NCI-H226 (cell line): ENCODE measurements around the gene BDKRB2.

Experiments
- DNase-seq: peaks from one replicate; pipeline ENCODE4 v3.0.0-alpha.2; 2015

The BDKRB2 gene

GRCh38 chr14:96198430-96199130 lies 6.1 kb upstream of the BDKRB2 start:
- DNase-seq: no peak

- DNase-seq: no peak
Measured at GRCh38 chr14:96201157-96201556, 3.5 kb upstream of the BDKRB2 start.

GRCh38 chr14:96201965-96202364 lies 2.7 kb upstream of the BDKRB2 start:
- no peak for DNase-seq

DNA sequence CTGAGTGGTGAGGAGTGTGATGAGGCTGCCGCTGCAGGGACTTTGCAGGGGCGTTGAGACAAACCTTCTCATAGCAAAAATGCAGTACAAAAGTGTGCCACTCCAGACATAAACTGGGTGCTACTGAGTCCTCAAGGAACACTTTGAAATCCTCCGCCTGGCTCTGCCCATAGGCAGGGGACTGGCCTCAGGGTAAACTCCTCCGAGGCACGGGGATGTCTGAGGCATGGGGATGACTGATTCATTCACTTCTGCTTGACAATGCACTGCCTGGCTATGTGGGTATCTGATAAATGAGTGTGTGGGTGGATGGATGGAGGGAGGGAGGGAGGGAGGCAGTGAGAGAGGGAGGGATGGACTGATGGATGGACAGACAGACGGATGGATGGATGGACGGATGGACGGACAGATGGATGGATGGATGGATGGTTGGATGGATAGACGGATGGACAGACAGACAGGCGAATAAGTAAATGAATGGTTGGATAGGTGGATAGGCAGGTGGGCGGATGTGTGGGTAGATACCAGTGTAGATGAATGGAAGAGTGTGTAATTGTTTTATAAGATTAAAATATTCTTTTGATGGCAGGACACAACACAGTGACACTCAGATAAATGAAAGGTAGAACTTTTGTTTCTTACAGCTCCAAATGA lies 2.1 kb upstream of the BDKRB2 start:
- DNase-seq: peak; percentile 45

DNA sequence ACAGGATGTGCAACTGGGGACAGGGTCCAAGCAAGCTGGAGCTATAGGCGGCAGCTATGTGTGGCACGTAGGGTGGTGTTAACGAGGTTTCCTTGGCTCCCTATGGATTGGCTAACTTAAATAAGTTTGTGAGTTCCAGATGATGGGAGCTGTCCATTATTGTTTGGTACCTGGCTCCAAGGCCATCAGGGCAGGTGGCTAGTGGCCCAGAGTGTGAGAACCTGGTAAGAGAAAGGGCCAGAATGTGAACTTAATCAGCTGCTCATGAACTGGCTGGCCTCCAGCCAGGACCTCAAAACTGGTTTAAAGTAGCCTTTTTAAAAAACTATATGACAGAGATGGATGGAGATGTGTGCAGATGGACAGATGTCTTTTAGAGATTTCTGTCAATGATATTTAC lies 1.5 kb upstream of the BDKRB2 start:
- no peak for DNase-seq

DNA sequence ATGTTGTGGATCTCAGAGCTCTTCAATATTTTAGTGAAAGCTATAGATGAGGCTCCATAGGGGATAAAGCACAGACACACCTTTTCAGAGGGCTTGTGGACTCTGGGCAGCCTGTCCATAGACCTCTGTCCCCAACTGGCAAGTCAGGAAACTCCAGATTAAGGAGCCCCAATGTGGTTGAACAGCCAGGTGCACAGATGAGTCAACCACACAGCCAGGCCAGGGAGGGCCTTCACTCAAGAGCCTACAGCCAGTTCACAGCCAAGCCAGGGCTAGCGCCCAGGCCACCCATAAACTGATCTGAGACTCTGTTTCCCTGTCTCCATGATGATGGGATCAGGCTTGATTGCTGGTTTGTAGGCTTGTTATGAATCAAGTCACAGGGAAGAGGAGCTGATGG lies 1.0 kb upstream of the BDKRB2 start:
- DNase-seq: no peak

- no peak for DNase-seq
Measured at GRCh38 chr14:96205059-96205977, 679 bp downstream of the BDKRB2 start.

DNA sequence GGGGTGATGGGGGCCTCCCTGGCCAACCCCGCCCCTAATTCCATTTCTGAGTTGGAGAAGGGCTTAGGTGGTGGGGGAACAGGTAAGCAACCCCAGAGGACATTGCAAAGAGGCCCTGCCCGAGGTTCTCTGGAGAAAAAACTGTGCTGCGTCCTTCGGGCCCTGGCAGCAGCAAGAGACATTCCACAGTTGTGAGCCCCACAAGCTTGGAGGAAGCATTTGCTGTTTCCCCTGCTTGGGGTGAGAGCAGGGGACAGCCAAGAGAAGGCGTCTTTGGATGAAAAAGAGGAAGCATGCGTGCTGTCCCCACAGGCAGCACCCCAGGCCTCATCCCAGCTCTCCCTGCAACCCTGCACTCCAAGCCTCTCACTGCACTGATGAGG lies 1.3 kb downstream of the BDKRB2 start:
- no peak for DNase-seq

DNA sequence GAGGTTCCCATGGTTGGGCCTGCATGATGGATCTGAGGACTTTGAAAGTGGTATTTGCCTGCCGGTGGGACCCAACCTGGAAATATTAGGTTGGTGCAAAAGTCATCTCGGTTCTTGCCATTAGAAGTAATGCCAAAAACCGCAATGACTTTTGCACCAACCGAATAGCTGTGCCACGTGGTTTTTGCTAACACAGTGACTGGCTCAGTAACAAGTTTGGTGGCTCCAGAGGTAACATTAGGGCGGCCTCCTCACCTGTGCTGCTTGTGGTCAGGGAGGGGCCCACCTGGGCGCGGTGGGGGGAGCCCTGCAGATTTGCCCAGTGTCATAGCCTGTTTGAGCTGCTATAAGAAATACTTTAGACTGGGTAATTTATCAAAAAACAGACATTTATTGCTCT lies 1.8 kb downstream of the BDKRB2 start:
- no peak for DNase-seq

DNA sequence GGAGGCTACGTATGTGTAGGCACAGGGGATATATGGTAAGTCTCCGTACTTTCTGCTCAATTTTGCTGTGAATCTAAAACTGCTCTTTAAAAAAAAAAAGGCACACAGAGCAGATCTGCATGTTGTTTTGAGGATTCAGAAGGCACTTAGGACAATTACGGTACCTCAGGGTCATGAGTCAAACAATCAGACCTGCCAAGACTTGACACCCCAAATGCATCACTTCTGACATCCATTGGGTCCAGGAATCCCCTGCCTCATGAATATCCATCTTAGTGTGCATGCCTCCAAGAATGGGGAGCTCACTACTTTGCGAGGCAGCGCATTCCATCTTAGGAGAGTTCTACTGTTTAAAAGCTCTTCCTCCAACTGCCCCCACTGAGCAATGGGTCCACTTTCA lies 3.0 kb downstream of the BDKRB2 start:
- no peak for DNase-seq

- no peak for DNase-seq
Measured at GRCh38 chr14:96208739-96209138, 4.1 kb downstream of the BDKRB2 start.

DNA sequence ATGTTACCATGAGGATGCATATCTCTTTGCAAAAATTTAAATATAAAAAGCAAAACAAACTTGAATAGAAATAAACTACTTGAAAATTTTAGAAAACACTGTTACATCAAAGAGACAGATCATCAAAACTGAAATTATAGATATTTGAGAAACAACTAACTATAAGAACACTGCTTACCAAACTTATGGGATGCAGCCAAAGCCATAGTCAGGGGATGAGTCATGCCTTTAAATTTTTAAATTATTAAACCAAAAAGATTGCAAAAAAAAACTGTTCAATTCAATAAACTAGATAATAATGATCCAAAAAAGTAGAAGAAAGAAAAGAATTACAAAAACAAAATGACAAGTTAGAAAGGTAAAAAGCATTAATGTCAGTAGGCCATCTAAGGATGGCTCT lies 7.5 kb downstream of the BDKRB2 start:
- no peak for DNase-seq

DNA sequence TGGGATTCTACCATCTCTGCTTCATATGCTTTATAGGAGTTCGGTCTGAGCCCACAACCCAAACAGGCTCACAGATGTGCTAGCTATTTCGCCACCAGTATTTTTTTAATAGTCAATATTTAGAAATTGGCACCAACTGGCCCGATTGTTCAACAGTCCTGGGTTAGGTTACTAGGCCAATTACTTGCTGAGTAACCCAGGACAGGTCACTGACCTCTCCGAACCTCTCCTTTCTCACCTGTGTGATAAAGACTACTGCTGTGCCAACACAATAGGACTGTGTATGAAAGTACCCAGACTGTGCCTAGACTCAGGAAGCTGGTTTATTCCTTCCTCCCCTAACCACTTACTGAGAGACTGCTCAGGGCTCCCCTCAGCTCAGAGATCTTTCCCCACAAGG lies 8.3 kb downstream of the BDKRB2 start:
- DNase-seq: no peak

DNA sequence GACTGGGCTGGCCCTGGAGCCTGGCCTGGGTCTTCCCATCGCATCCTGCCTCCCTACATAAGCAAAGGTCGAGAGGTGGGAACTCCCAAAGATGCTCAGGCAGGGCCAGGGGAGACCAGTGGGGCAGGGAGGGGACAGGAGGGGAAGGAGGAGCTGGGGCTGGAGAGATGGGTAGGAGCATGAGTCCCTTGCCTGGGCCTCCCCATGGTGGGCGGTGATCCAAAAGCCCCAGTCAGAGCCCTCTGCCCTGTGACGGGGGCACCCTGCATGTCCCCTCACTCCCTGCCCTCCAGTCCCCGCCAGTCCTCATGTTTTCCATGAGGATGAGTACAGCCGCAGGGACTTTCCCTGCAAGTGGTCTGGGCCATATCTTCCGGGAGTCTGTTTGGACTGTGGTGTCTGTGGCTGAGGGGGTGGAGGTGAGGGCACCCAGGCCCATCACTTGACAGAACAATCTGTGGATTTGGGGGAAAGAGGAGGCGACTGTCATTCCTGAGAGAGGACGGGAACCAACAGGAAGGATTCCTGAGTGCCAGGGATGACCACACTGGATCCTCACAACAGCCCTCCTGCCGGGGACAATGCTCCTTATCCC lies 9.3 kb downstream of the BDKRB2 start:
- DNase-seq: no peak

DNA sequence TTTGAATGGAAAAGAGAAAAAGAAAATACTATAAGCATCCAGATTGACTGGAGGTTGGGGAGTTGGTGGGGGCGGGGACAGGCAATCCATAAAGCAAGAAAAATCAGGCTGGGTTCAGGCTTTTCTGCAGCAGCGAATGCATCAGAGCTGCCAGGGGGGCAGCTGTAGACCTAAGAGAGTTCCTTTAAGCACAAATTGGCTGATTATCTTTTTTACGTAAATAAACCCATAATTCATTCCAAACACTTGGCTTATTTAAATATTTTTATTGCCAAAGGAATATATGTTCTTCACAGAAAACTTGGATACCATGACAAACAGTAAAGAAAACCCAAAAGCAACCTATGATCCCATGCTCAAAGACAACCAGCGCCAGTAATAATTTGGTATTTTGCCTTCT lies 10.2 kb downstream of the BDKRB2 start:
- DNase-seq: no peak

GRCh38 chr14:96215452-96216244 lies 11.0 kb downstream of the BDKRB2 start:
- no peak for DNase-seq

DNA sequence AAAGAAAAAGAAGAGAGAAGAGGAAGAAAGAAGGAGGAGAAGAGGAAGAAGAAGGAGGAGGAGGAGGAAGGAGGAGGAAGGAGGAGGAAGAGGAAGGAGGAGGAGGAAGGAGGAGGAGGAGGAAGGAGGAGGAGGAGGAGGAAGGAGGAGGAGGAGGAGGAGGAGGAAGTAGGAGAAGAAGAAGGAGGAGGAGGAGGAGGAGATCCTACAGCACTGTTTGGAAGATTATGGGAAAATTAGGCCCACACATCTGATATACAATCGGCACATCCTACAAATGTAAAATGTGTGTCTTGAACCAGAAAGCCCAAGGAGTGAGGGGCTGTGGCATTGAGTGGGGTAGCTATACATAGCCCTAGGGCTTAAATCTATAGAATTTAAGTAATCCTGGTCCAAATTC lies 12.0 kb downstream of the BDKRB2 start:
- no peak for DNase-seq

DNA sequence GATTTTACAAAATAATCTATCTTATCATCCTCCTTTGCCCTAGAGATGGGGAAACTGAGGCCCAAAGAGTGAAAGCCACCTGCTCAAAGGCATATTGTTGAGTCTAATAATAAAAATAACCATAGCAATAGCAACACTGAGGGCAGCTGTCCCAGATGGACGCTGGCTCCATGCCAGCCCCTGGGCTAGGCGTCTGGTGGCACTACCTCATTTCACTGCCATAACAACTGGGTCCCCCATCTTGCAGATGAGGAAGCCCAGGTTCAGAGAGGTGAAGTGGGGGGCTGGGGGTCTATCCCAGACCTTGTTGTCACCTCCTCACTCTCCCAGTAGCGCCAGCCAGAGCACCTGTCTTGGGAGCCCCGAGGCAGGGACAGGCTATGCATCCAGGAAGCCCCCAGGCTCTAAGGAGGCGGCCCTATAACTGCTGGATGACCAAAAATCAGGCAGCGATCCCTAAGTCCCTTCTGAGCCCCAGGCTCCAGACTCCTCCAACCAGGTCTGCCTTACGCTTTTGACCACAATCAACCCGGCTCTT lies 12.8 kb downstream of the BDKRB2 start:
- no peak for DNase-seq

DNA sequence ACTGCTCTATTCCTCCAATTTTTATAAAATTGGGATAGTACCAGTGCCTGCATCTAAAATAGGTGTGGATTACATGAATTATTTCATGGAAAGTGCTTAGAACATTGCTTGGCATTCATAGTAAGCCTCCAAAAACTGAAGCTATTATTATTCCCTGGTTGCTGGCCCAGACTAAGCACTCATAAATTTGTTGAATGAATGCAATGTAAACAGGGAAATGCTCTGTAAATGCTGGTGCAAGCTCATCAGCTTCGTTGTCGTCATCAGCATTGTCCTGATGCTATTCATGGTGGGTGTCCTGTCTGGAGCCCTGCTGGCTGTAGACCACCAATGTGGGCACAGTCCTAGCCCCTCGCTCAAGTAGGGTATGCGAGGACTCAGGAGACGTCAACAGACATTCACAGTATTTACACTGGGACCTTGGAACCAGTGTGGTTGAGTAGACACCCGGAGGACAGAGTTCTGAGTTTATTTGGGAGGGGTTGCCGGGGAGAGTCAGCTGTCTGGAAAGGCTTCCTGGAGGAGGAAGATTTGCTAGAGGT lies 16.5 kb downstream of the BDKRB2 start:
- DNase-seq: no peak

DNA sequence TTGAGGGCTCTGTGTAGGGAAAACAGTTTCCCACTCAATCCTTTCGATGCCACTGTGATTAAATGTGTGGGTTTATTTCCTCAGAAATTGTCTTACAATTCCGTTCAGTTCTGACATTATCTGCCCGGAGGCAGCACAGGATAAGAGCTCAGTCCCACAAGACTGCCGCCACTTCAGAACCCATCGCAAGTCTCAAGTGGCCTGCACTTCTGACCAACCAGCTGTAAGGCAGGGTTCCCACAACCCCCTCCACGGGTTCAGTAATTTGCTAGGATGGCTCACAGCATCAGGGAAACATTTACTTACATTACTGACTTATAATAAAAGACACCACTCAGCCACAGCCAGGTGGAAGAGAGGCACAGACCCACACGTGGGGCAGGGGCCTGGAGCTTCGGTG lies 17.2 kb downstream of the BDKRB2 start:
- DNase-seq: no peak

DNA sequence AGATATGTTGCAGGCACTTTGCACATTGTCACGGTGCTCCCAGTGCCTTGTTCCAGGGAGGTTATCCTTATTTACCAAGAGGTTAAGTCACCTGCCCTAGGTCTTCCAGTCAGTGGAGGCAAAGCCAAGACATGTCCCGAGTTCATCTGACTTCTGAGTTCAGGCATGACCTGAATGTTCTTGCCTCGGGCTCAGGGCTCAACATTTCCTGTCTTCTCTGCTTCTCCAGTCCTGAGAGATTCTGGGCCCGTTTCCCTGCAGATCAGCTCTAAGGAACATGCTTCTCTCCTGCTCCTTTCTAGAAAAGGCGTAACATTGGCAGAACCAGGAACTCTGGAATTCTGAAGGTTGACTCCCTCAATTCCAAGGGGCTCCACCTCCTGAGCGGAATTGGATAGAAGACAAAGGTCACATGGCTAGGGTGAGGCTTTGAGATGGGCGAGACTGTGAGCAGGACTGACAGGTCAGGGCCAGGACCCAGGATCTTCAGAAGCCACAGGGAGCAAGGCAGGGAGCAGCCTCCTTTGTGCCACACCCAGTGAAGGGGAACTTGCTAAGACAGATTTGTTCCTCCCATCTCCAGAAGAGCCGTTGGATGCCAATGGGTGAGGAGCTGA lies 19.9 kb downstream of the BDKRB2 start:
- DNase-seq: peak; percentile 54

DNA sequence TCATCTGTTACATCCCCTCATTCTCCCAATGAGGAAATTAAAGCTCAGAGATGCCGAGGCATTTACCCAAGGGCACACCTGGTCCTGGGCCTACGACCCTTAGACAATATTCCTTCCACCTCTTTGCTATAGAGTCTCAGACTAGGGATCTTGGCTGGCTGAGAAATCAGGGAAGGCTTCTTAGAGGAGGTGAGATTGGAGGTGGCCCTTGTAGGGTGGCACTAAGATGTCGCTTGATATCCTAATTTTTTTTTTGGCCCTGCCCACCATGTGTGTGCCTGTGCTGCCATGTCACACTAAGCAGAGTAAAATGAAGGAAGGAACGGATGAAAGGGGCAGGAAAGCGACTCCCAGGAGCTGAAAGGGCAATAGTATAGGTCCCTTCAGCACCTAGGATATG lies 20.6 kb downstream of the BDKRB2 start:
- DNase-seq: no peak
